Suprapubic skin (tissue), 4 donors: ENCODE data around the gene SLC5A3.

Experiments
- CTCF ChIP-seq, 2 donors: fragments of 200-600 bp in 1 of 2; fragments of 450-650 bp in 1 of 2; sonication (generic) in 1 of 2; IDR thresholded peaks; one replicate each; pipeline ENCODE4 v1.5.1; 2016 to 2019; ENCODE audit warnings: antibody characterized with exemption in 2 of 2, mild to moderate bottlenecking in 1 of 2, moderate library complexity in 1 of 2
- EP300 ChIP-seq: sonication (generic); formaldehyde crosslinking; IDR thresholded peaks from one replicate; pipeline ENCODE4 v1.6.1; 2017; ENCODE audit warnings: antibody characterized with exemption
- POLR2A ChIP-seq, 2 donors: fragments of 450-650 bp; IDR thresholded peaks; one replicate each; pipeline ENCODE4 v1.6.1; 2017; ENCODE audit warnings: antibody characterized with exemption in 2 of 2, mild to moderate bottlenecking in 2 of 2, moderate library complexity in 2 of 2
- POLR2AphosphoS5 ChIP-seq, 3 donors: sonication (generic); formaldehyde crosslinking; IDR thresholded peaks; one replicate each; pipeline ENCODE4 v1.6.1; 2017; ENCODE audit warnings: antibody characterized with exemption in 3 of 3

- TF ChIP-seq POLR2A (IDR thresholded peaks at IDR 0.05) (no peak), CTCF (IDR thresholded peaks at IDR 0.05) (no peak), POLR2AphosphoS5 (IDR thresholded peaks at IDR 0.05) (no peak), EP300 (no peak)
Measured at GRCh38 chr21:34043333-34043732, 30.0 kb upstream of the SLC5A3 start.
